AG04449 (cell line): ENCODE results near the gene LPAR1.
A peak's percentile ranks its signal among the peaks of the same experiment; 100 is the strongest.

Source experiments
- CTCF ChIA-PET: fragments of 350-600 bp; formaldehyde crosslinking; extraction: SDS; loops from one replicate; lab custom pipeline; 2021; ENCODE audit warnings: antibody characterized with exemption; lab: Yijun Ruan, JAX
- POLR2A ChIA-PET: fragments of 400-600, 350-600 bp; formaldehyde crosslinking; extraction: SDS; loops from one replicate; lab custom pipeline; 2020; ENCODE audit warnings: antibody characterized with exemption, inconsistent platforms; lab: Yijun Ruan, JAX
- DNase-seq: peaks from one replicate; pipeline ENCODE4 v3.0.0-alpha.2; 2010; ENCODE audit warnings: low read depth, low spot score
- H3K4me3 ChIP-seq: 2 replicates; pipeline ENCODE4 v1.5.1; 2011; ENCODE audit warnings: low read depth, mild to moderate bottlenecking, control low read depth, low read length
- TF ChIP-seq, protein P1 (sequence below): IDR thresholded peaks from one replicate; pipeline ENCODE4 v1.5.1; 2011; ENCODE audit warnings: mild to moderate bottlenecking, moderate library complexity, low read length, control low read depth, inconsistent platforms; ENCODE audit not compliant: insufficient read depth; ENCODE audit errors: missing control alignments

Gene LPAR1

DNA sequence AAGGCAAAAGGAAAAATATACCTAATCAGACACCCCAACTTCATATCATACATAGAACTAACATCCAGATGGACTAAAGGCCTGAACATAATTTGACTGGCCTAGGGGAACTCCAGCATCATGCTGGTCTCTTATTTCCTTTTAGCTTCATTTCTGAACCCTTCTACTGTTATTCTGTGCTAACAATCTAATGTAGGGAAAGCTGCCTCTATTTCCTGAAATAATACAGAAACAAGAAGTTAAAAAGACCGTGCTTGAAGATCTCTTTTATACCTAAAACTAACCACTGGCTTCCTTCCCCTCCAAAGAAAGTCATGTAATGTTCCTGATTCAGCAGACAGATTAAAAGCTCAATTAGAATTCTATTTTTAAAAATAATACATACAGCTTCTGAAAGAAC lies 36.7 kb downstream of the LPAR1 start:
- ChIA-PET CTCF (interaction anchor here (0.9 kb wide), 1 partner anchor 15 kb away, joined by 3 read pairs; no protein-coding TSS in a partner anchor), POLR2A (no interaction called here)
- no peak for DNase-seq
- TF ChIP-seq, protein P1, sequence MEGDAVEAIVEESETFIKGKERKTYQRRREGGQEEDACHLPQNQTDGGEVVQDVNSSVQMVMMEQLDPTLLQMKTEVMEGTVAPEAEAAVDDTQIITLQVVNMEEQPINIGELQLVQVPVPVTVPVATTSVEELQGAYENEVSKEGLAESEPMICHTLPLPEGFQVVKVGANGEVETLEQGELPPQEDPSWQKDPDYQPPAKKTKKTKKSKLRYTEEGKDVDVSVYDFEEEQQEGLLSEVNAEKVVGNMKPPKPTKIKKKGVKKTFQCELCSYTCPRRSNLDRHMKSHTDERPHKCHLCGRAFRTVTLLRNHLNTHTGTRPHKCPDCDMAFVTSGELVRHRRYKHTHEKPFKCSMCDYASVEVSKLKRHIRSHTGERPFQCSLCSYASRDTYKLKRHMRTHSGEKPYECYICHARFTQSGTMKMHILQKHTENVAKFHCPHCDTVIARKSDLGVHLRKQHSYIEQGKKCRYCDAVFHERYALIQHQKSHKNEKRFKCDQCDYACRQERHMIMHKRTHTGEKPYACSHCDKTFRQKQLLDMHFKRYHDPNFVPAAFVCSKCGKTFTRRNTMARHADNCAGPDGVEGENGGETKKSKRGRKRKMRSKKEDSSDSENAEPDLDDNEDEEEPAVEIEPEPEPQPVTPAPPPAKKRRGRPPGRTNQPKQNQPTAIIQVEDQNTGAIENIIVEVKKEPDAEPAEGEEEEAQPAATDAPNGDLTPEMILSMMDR: no peak
- H3K4me3 ChIP-seq: no peak overlapping the region

DNA sequence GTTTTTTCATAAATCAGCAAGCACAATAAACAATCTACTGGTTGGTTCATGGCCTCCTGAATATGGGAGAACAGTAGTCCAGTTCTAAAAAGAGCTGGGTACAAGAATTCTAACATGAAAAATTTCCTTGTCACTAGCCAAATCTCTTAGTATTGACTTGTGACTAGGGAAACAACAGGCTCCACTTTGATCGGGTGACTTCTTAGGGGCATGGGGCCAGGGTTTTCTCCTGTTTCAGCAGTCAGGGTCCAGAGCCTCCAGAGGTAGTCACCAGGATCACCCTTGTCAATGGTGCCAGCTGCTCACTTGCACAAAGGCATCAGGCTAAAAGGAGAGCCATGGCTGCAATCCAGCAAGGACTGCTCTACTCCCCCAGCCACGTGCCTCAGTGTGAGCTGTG lies 38.1 kb downstream of the LPAR1 start:
- POLR2A ChIA-PET: no interaction called here
- CTCF ChIA-PET: no interaction called here

DNA sequence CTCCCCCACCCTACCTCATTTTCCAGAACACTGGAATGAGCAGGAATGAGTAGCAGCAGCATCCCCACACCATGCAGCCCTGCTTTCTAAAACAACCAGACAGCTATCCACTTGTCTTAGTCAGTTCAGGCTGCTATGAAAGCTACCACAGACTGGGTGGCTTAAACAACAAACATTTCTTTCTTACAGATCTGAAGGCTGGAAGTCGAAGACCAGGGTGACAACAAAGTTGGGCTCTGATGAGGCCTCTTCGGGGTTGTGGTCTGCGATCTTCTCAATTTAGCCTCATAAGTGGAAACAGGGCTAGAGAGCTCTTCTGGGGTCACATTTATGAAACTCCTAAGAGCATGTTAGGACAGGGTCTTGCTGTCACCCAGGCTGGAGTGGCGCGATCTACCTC lies 38.9 kb downstream of the LPAR1 start:
- CTCF ChIA-PET: interaction anchor here (0.7 to 1.1 kb wide), 5 partner anchors 12 to 166 kb away, joined by 3 read pairs; no protein-coding TSS in a partner anchor
- POLR2A ChIA-PET: no interaction called here

More for the DNA sequence above, 38.1 kb downstream of the LPAR1 start:
- H3K4me3 ChIP-seq: no peak overlapping the region
- DNase-seq: no peak
- TF ChIP-seq, protein P1: no peak

DNA sequence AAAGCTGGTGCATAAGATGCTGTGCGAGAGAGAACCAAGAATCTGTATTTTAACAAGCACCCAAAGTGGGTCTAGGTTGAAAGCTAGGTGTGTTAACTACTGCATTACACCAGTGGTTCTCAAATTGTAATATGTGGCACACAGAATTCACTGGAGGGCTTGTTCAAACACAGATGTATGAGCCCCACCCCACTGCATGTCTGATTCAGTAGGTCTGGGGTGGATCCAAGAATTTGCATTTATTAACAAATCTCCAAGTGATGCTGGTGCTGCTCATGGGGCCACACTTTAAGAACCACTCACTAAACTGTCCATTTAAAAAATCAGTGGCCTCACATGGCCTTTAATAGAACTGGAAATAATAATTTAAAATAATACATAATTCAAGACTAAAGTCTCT lies 40.4 kb downstream of the LPAR1 start:
- no peak for DNase-seq
- CTCF ChIA-PET: interaction anchor here (0.7 to 1.2 kb wide), 2 partner anchors 12 to 21 kb away, joined by 3 read pairs; no protein-coding TSS in a partner anchor
- H3K4me3 ChIP-seq: no peak overlapping the region
- TF ChIP-seq, protein P1: no peak
- POLR2A ChIA-PET: no interaction called here

More for the DNA sequence above, 38.9 kb downstream of the LPAR1 start:
- no peak overlapping the region for H3K4me3 ChIP-seq
- DNase-seq: no peak
- TF ChIP-seq, protein P1: no peak

DNA sequence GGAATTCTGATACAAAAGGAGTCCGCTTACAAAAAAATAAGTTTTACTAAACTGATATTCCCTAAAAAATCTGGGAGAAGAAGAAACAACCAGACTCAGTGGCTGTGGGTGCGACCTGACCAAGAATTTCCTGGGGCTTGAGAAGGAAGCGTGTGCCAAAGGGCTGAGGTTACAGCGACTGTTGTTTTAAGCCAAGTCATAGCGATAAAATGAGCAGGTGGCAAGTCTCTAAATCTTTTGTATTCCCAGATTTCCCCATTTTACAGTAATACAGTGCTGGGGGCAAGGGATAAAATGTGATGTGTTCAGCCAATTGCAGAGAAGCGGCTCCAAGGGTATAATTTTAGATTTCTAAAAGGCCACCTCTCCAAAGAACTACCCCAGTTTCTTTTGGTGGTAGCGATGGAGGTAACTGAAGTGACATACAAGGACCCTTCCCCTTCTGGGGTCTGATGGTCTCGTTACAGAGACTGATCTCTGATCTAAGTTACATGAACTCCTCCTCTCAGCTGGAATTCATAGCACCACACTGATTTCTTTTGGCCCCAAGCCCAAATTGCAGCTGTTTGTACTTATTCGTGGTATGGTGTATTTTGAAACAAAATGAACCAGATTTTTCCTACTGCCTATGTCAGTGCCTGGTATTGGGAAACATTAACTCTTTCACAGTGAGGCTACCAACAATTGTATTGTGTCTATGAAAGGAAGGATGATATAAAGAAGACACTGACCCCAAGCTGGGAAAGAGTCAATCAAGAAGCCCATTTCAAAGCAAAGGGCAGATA lies 41.6 kb downstream of the LPAR1 start:
- ChIA-PET POLR2A (no interaction called here), CTCF (interaction anchor here (1.2 kb wide), 1 partner anchor 20 kb away, joined by 3 read pairs; no protein-coding TSS in a partner anchor)
- DNase-seq: peak; percentile 38
- no peak overlapping the region for H3K4me3 ChIP-seq
- TF ChIP-seq, protein P1: no peak
